Stimulated activated naive B cell treated with anti-CD40 and anti-IgM and Interleukin-4, amounts not matched to agents 10 μg/mL and 1 μg/mL and 100 μg/mL, for 72 hours (primary cell): Measurements from ENCODE around the gene LMBR1.
"Not testable (repeated sequence)": the region's sequence is repeated elsewhere in the genome, so short reads cannot be mapped to it uniquely, and the experiment has no call there.

Source experiments
- ATAC-seq, 2 donors: fragments of 150-1000 bp; cut with Tn5 transposase; replicated peaks; 2 replicates each; pipeline ENCODE4 v1.10.0; 2021; ENCODE audit warnings: moderate library complexity in 1 of 2
- DNase-seq: peaks from one replicate; pipeline ENCODE4 v3.0.0; 2021
- H3K27ac Mint-ChIP-seq: one replicate; pipeline ENCODE4 v1.8.0; 2022; ENCODE audit warnings: mild to moderate bottlenecking, mixed read lengths
- H3K27me3 Mint-ChIP-seq, 2 donors: one replicate each; pipeline ENCODE4 v1.8.0; 2022; ENCODE audit warnings: mixed read lengths in 2 of 2
- H3K36me3 Mint-ChIP-seq, 2 donors: one replicate each; pipeline ENCODE4 v1.8.0; 2022; ENCODE audit warnings: mixed read lengths in 2 of 2, mild to moderate bottlenecking in 1 of 2
- H3K4me1 Mint-ChIP-seq, 2 donors: one replicate each; pipeline ENCODE4 v1.8.0; 2022; ENCODE audit warnings: mixed read lengths in 2 of 2, mild to moderate bottlenecking in 1 of 2
- H3K4me3 Mint-ChIP-seq, 2 donors: one replicate each; pipeline ENCODE4 v1.8.0; 2022; ENCODE audit warnings: mild to moderate bottlenecking in 2 of 2, mixed read lengths in 2 of 2, moderate library complexity in 1 of 2
- H3K9me3 Mint-ChIP-seq, 2 donors: one replicate each; pipeline ENCODE4 v1.8.0; 2022; ENCODE audit warnings: mixed read lengths in 2 of 2, mild to moderate bottlenecking in 1 of 2

Gene LMBR1

DNA sequence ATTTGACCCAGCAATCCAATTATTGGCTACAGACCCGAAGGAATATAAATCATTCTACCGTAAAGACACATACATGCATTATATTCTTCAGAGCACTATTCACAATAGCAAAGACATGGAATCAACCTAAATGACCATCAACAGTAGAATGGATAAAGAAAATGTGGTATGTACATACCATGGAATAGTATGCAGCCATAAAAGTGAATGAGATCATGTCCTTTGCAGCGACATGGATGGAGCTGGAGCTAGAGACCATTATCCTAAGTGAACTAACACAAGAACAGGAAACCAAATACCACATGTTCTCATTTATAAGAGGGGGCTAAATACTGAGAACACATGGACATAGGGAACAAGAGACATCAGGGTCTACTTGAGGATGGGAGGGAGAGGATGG is 44.0 kb downstream of the LMBR1 start:
- no peak for ATAC-seq
- no peak overlapping the region for H3K27ac Mint-ChIP-seq
- peaks cover 18 to 39% of the 10 kb centered on the region in 2 donors for H3K36me3 Mint-ChIP-seq
- no peak overlapping the region for H3K4me3 Mint-ChIP-seq
- no peaks in the 10 kb centered on the region for H3K27me3 Mint-ChIP-seq
- no peaks in the 10 kb centered on the region for H3K9me3 Mint-ChIP-seq
- peaks cover 12 to 36% of the 10 kb centered on the region in 2 donors for H3K4me1 Mint-ChIP-seq
- no peak for DNase-seq

DNA sequence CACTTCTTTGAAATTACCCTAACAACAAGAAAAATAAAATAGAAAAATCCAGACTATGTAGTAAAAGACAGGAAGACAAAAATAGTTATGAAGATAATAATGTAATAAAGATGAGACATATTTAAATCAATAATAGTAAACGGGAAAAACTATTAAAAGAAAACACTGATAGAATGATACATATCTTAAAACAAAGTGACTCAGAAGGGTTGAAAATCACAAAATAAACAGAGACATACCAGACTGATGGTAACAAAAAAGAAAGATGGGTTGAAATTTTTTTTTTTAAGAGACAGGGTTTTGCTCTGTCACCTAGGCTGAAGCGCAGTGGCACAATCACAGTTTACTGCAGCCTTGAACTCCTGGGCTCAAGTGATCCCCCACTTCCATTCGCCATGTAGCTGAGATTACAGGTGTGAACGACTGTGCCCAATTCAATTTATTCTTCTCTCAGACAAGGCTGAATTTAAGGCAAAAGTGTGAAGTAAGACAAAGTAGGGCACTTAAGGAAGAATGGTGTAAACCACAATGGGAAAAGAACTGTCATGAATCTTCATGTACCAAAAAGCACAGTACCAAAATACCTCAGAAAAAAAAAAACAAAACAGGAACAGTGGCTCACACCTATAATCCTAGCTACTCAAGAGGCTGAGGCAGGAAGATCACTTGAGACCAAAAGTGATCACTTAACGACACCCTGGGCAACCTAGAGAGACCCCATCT is 47.4 kb downstream of the LMBR1 start:
- ATAC-seq, result no peak
- no peaks in the 10 kb centered on the region for H3K9me3 Mint-ChIP-seq
- H3K27me3 Mint-ChIP-seq, result no peaks in the 10 kb centered on the region
- DNase-seq, result no peak
- H3K27ac Mint-ChIP-seq, result no peak overlapping the region
- H3K36me3 Mint-ChIP-seq, result peaks cover 10 to 30% of the 10 kb centered on the region in 2 donors
- H3K4me3 Mint-ChIP-seq, result no peak overlapping the region
- peaks cover 12 to 27% of the 10 kb centered on the region in 2 donors for H3K4me1 Mint-ChIP-seq

DNA sequence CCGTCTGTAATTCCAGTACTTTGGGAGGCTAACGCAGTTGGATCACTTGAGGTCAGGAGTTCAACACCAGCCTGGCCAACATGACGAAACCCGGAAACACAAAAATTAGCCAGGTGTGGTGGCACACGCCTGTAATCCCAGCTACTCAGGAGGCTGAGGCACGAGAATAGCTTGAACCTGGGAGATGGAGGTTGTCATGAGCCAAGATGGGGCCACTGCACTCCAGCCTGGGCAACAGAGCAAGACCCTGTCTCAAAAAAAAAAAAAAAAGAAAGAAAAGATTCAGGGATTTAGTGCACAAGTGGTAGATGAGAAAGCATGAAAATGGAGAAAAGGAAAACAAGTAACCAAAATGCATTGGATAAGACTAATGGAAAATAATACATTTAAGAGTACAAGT is 49.4 kb downstream of the LMBR1 start:
- not testable (repeated sequence) for ATAC-seq, H3K9me3 Mint-ChIP-seq, H3K4me3 Mint-ChIP-seq, DNase-seq, H3K27ac Mint-ChIP-seq, H3K27me3 Mint-ChIP-seq
- Mint-ChIP-seq H3K4me1 (peaks cover 20 to 45% of the 10 kb centered on the region in 2 donors), H3K36me3 (peaks cover 11 to 31% of the 10 kb centered on the region in 2 donors)

DNA sequence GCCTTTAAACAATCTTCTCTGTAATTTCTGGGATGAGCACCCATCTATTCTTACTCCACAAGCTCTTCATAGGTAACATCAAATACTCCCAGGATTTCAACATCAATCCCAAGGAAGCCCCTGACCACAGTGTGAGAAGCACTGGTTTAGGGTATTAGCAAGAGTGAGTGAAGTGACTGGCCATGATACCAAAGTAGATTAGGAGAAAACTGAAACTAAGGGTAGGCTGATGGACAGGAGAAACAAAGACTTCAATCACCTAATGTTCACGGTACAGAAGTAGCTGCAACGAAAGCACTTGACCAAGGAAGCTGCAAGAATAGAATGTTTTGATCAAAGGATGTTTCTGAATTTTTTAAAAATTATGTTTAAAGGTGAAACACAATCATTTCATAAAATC is 49.8 kb downstream of the LMBR1 start:
- peaks cover 14 to 34% of the 10 kb centered on the region in 2 donors for H3K36me3 Mint-ChIP-seq
- H3K9me3 Mint-ChIP-seq, result no peaks in the 10 kb centered on the region
- H3K4me3 Mint-ChIP-seq, result no peak overlapping the region
- peaks cover 20 to 47% of the 10 kb centered on the region in 2 donors for H3K4me1 Mint-ChIP-seq
- no peak overlapping the region for H3K27ac Mint-ChIP-seq
- no peaks in the 10 kb centered on the region for H3K27me3 Mint-ChIP-seq
- ATAC-seq (no peak), DNase-seq (no peak)

DNA sequence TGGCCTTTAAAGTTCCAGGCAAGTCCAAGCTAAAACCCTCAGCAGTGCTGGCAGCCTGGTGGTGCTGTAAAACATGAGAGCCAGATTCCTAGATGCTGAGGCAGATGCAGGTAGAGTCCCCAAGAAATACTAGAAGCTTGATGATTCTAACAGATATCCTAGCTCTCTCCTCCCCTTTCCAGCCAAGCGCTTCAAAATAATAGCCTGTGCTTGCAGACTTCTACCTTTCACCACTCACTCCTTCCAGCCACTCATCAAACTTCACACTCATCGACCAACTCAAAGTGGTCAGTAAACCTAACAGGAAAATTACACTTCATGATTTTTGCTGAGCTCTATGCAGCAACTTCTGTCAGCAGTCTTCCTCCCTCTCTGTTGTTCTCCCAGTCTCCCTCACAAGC is 50.2 kb downstream of the LMBR1 start:
- Mint-ChIP-seq H3K9me3 (no peaks in the 10 kb centered on the region), H3K27ac (no peak overlapping the region), H3K27me3 (no peaks in the 10 kb centered on the region), H3K4me1 (peaks cover 18 to 42% of the 10 kb centered on the region in 2 donors), H3K36me3 (peaks cover 12 to 30% of the 10 kb centered on the region in 2 donors), H3K4me3 (no peak overlapping the region)
- ATAC-seq (no peak), DNase-seq (no peak)

DNA sequence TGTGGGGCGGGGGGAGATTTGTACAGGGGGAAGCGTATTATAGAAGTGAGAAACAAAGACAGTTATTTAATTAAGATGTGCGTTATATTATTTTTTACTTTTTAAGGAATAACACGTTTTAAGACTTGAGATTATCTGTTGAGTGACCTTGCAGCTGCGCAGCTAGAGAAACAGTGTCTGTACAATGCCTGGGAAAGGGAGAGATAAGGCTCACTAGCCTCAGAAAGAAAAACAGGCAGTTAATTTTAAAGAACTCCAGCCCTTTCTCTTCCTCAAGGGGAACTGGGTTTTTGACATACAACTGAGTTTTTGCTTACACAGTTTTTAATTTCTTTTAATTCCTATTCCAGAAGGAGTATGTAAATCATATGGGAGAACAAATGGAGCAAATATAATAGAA is 50.7 kb downstream of the LMBR1 start:
- DNase-seq (no peak), ATAC-seq (no peak)
- no peak overlapping the region for H3K4me3 Mint-ChIP-seq
- no peaks in the 10 kb centered on the region for H3K27me3 Mint-ChIP-seq
- H3K4me1 Mint-ChIP-seq, result peaks cover 16 to 39% of the 10 kb centered on the region in 2 donors
- H3K9me3 Mint-ChIP-seq, result no peaks in the 10 kb centered on the region
- no peak overlapping the region for H3K27ac Mint-ChIP-seq
- H3K36me3 Mint-ChIP-seq, result peaks cover 12 to 26% of the 10 kb centered on the region in 2 donors

DNA sequence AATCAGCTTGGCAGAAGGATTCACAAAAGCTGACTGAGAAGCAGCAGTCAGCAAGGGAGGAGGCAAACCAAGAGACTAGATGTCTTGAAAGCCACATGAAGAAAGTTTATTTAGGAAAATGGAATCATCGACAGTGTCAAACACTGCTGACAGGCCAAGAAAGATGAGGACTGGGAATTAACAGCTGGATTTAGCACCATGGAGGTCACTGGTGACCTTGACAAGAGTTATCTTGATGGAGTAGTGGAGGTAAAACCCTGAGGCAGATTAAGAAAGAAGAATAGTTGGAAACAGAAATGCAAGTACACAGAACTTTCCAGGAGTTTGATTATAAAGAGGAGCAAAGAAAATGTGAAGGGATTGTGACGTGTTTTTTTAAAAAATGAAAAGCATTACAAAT is 51.5 kb downstream of the LMBR1 start:
- no peak for ATAC-seq
- H3K9me3 Mint-ChIP-seq, result no peaks in the 10 kb centered on the region
- no peak overlapping the region for H3K27ac Mint-ChIP-seq
- no peak for DNase-seq
- H3K36me3 Mint-ChIP-seq, result peaks cover 12 to 24% of the 10 kb centered on the region in 2 donors
- H3K4me1 Mint-ChIP-seq, result peaks cover 11 to 31% of the 10 kb centered on the region in 2 donors
- H3K4me3 Mint-ChIP-seq, result no peak overlapping the region
- H3K27me3 Mint-ChIP-seq, result no peaks in the 10 kb centered on the region

DNA sequence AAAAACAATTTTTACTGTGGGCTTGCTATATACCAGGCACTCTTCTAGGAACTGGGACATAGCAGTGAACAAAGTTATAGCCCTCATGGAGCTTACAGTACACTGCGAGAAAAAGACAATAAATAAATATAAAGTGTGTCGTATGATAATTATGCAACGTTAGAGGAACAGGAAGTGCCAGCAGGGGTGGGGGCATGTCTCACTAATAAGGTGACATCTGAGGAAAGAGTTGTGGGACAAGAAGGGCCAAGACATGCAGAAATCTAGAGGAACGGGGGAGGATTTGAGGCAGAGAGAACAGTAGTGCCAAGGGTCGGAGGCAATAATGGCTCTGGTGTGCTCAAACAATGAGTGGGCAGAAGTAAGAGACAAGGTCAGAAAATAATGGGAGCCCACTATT is 52.8 kb downstream of the LMBR1 start:
- Mint-ChIP-seq H3K4me3 (no peak overlapping the region), H3K36me3 (peaks cover 16 to 29% of the 10 kb centered on the region in 2 donors), H3K4me1 (peaks cover 9 to 20% of the 10 kb centered on the region in 2 donors), H3K9me3 (no peaks in the 10 kb centered on the region), H3K27ac (no peak overlapping the region), H3K27me3 (no peaks in the 10 kb centered on the region)
- DNase-seq, result no peak
- no peak for ATAC-seq

DNA sequence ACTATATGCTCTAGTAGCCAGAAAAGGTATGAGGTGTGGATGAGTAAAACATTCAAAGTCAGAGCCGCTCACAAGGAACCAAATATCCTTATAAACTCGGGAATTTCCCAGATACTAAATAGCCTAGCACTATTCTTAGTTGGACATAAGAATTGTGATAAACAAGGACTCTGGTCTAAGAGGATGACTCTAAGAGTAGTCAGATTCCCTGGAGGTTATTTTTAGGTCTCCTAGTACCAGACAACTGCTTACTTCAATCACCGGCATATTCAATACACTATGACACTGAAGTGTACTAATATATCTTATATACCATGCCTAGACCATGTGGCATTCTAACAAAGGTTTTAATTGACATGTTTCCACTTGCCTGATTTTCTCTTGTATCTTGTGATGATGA is 56.5 kb downstream of the LMBR1 start:
- no peaks in the 10 kb centered on the region for H3K9me3 Mint-ChIP-seq
- H3K4me3 Mint-ChIP-seq, result no peak overlapping the region
- no peaks in the 10 kb centered on the region for H3K27me3 Mint-ChIP-seq
- H3K4me1 Mint-ChIP-seq, result peaks cover 19 to 40% of the 10 kb centered on the region in 2 donors
- no peak overlapping the region for H3K27ac Mint-ChIP-seq
- DNase-seq (no peak), ATAC-seq (no peak)
- peaks cover 25 to 39% of the 10 kb centered on the region in 2 donors for H3K36me3 Mint-ChIP-seq

DNA sequence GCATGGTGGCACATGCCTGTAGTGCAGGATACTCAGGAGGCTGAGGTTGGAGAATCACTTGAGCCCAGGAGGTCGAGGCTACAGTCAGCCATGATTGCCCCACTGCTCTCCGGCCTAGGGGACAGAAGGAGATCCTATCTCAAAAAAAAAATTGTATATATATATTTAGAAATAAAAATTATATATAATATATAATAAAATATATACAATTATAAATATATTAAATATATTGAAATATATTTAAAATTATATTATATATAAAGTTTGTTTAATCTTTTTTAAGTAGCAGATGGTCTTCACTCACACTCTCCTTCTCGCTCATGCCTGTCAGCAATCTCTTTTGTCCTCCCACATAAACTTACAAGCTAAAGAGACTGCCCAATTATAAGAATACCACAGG is 58.5 kb downstream of the LMBR1 start:
- ATAC-seq, result no peak
- no peaks in the 10 kb centered on the region for H3K27me3 Mint-ChIP-seq
- H3K4me3 Mint-ChIP-seq, result no peak overlapping the region
- peaks cover 25 to 48% of the 10 kb centered on the region in 2 donors for H3K4me1 Mint-ChIP-seq
- no peaks in the 10 kb centered on the region for H3K9me3 Mint-ChIP-seq
- no peak overlapping the region for H3K27ac Mint-ChIP-seq
- peaks cover 25 to 38% of the 10 kb centered on the region in 2 donors for H3K36me3 Mint-ChIP-seq
- DNase-seq, result no peak

DNA sequence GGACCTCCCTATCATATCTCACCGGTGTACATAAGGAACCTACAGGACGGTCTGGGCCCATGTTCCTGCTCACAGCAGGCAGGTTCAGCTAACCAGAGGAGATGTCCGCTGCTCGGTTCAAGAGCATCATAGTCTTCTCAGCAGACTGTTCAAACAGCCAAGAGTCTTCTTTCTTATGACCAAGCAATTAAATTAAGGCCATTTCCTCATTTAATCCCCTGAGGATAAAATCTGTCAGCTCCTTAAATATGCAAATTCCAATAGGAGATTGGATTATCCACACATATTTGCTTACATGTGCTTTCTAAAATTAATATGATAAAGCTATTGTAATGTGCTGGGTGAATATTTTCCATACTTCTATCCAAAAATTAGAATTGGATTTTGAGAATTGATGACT is 59.7 kb downstream of the LMBR1 start:
- no peak for ATAC-seq
- no peak overlapping the region for H3K27ac Mint-ChIP-seq
- peaks cover 30 to 48% of the 10 kb centered on the region in 2 donors for H3K4me1 Mint-ChIP-seq
- H3K9me3 Mint-ChIP-seq, result no peaks in the 10 kb centered on the region
- DNase-seq, result no peak
- no peaks in the 10 kb centered on the region for H3K27me3 Mint-ChIP-seq
- H3K4me3 Mint-ChIP-seq, result no peak overlapping the region
- peaks cover 19 to 35% of the 10 kb centered on the region in 2 donors for H3K36me3 Mint-ChIP-seq

DNA sequence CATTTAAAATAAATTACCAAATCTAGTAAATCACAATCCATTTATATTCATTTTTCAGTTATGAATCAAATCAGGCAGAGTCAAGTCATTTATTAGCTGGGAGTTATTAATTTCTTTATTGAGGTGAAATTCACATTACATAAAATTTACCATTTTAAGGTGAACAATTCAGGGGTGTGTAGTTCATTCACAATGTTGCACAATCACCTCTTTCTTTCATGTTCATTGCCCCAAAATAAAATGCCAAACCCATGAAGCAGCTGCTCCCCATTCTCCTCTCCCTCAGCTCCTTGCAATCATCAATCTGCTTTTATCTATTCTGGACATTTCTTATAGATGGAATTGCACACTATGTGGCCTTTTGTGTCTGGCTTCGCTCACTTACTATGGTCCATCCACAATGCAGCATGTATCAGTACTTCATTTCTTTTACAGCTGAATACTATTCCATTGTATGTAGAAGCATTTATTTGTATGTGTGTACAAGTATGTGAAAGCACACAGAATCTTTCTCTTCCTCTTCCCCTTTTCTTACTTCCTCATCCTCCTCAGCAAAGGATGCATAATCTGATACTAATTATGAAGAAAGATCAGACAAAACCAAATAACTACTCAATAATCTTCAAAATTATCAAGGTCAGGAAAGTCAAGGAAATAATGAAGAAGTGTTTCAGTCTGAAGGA is 60.6 kb downstream of the LMBR1 start:
- H3K9me3 Mint-ChIP-seq, result no peaks in the 10 kb centered on the region
- ATAC-seq, result peak; percentile 66 to 73
- no peaks in the 10 kb centered on the region for H3K27me3 Mint-ChIP-seq
- peaks cover 18 to 37% of the 10 kb centered on the region in 2 donors for H3K36me3 Mint-ChIP-seq
- DNase-seq, result no peak
- peak overlapping the region; percentile 62 for H3K27ac Mint-ChIP-seq
- H3K4me1 Mint-ChIP-seq, result peaks cover 33 to 48% of the 10 kb centered on the region in 2 donors
- peak overlapping the region in 1 of 2 donors; percentile 17 for H3K4me3 Mint-ChIP-seq

DNA sequence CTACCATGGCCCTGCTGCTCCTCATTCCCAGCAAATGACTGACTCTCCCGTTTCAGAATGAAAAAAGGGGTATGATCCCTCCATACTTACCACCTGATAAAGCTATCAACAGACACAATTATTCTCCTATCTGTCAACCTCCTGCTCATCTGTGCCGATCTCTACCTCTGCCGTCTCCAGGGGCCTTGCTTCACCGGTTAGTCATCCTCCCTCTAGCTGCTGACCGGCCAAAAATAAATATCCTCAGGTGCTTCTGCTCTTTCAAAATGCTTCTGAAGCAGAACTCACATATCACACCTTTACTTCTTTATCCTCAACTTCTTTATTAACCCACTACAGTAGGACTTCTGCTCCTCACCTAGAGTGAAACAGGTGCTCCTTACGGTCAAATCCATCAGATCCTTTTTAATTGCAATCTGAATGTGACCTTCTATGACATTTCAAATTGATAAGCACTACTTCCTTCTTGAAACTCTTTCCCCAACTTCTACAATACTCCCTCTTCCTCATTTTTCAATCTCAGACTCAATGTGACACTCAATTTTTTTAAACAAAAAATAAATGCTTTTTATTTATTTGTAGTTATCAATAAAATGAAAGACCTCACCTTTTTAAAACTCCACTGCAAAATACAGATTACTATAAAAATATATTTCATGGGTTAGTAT is 63.2 kb downstream of the LMBR1 start:
- no peaks in the 10 kb centered on the region for H3K9me3 Mint-ChIP-seq
- peaks cover 13 to 31% of the 10 kb centered on the region in 2 donors for H3K36me3 Mint-ChIP-seq

DNA sequence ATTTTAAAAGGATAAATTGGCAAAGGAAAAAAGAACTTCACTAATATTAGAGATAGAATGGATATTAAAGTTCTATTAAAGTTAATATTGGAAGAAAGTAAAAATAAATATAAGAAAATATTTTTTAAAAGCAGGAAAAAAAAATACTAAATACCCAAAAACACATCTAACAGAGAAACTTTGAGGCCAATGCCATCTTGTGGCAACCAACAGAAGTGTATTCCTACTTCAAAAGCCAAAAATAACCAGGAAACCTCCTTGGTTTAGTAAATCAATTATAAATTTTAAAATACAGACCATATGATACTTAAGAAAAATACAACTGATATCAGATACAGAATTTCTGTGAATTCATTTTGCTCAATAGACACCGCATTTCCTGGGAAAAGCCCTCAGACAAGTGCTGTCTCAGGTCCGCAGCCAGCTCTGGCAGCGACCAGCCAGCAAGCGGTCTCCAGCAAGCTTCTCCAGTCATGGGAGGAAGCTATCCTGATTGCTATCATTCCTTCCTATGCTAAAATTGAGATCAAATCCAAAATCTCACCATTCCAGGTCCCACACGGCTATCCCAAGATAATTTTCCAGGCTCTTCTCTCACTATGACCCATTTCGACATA is 65.3 kb downstream of the LMBR1 start:
- peaks cover 12 to 26% of the 10 kb centered on the region in 2 donors for H3K36me3 Mint-ChIP-seq
- no peak overlapping the region for H3K4me3 Mint-ChIP-seq
- peaks cover 29 to 40% of the 10 kb centered on the region in 2 donors for H3K4me1 Mint-ChIP-seq
- H3K27me3 Mint-ChIP-seq, result no peaks in the 10 kb centered on the region
- H3K9me3 Mint-ChIP-seq, result no peaks in the 10 kb centered on the region
- DNase-seq (no peak), ATAC-seq (no peak)
- H3K27ac Mint-ChIP-seq, result no peak overlapping the region

More for the DNA sequence above, 63.2 kb downstream of the LMBR1 start:
- ATAC-seq, result peak; percentile 88 to 91
- H3K4me3 Mint-ChIP-seq, result peak overlapping the region; percentile 57 to 66
- peak; percentile 8 for DNase-seq
- H3K27me3 Mint-ChIP-seq, result no peaks in the 10 kb centered on the region
- H3K4me1 Mint-ChIP-seq, result peaks cover 33 to 48% of the 10 kb centered on the region in 2 donors
- peak overlapping the region; percentile 33 for H3K27ac Mint-ChIP-seq
